ELR (cell line): Measurements from ENCODE around the gene NFIX.

Experiments
- DNase-seq: peaks from one replicate; pipeline ENCODE4 v3.0.0-alpha.2; 2015; ENCODE audit warnings: low read depth

NFIX gene

DNA sequence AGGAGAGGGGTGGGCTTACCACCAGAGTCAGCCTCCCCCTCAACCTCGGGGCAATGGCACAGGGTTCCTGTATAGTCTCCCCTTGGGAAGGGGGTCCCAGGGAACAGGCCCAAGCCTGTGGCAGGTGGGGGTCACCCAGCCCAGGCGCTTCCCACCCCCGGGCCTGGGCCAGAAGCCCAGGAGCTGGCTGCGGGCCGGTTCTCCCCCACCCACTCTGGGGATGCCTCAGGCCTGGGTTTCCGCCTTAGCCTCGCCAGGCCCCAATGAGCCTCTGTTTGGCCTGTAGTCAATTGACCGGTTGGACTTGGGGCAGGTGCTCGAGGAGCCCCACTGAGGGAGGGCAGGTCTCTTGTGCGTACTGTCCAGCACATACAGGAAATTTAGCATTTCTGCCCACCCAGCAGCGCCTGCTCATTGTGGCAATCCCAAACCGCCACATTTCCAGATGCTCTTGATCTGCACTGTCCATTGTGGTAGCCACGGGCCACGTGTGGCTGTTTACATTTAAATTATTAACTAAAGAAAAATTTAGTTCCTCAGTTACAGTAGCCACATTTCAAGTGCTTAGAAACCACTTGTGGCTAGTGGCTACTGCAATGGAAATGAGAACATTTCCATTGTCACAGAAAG is 97.4 kb downstream of the NFIX start:
- no peak for DNase-seq

DNA sequence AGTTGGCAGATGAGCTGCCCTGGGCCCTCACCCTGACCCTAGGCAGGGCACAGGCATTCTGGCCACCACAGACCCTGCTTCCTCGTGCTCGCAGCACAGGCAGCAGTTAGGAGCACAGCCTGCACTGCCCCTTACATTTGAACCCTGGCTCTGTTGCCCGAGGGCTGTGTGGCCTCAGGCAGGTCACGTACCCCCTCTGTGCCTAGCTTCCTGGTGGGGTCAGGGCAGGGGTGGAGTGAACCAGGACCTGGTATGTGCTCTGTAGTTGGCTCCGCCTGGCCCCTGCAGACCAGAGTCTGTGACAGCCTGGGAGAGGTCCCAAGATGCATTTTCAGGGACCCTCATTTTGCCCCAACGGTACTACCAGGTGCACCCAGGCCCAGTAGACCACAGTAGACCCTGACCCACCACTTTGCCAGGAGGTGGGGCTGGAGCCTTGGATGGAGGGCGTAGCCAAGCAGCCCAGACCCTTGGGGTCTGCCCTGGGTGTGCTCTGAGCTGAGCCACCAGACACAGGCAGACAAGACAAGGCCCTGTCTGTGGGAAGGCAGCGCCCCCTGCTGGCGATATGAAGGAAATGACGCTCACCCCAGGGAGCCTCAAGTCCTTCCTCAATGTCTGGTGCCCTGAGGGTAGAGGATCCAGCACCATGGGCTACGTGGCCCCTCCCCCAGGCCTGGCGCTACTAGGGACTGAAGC is 98.3 kb downstream of the NFIX start:
- DNase-seq, result peak; percentile 86

DNA sequence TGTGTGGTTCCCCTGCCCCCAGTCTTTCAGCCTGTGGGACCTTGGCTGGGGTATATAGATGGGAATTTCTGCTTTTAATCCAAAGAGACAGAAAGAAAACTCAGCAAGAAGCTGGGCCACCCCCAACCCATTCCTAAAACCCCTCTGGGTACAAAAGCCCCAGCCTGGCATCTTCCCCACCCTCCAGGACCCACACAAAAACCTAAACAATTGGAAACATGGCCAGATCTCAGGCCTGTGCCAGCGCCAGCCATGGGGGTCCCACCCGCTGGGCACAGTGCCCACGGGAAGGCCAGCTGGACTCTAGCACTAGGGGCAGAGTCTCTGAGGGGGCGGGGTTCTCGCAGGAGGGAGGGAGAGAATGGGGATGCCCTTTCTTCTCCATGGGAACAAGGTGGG is 98.8 kb downstream of the NFIX start:
- no peak for DNase-seq

DNA sequence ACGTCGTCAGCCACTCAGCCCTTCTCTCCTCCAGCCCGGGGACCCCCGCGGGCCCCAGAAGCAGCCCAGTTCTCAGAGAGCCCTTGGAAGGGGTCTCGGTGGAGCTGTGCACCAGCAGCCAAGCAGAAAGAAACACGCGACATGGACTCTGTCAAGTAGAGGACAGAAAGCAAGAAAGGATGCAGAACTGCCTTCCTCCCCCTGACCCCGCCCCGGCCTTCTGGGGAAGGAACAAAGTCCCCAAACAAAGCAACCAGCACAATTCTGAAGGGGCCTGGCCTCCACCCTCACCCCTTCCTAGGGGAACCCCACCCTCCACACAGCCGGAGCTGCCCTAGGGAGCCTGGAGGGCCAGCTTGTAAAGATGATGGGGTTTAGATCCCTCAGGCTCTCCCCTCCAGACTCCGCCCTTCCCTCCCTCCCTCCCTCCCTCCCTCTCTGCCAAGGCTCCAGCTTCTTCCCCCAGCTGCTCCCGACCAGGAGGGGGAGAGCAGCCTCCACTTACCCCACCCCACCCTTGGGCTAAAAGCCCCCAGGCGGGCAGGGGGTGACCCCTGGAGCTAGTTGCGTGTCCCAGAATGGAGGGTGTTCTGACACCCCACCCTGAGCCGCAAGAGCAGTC is 99.6 kb downstream of the NFIX start:
- no peak for DNase-seq

DNA sequence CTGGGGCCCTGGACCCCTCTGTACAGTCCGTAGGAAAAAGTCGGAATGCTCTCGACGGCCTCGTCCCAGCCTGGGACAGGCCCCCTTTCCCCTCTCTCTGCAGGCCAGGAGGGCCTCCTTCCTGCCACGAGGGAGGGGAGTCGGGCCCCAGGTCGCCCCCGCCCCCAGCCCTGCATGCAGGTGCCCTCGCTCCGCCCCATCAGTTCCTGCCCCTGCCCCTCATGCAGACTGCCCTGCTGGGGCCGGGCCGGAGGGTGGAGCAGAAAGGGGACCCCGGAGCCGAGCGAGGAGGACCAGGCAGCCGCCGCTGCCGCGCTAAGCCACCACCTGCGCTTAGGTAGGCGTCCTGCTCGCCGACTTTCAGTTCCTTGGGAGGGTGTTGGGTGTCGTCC is 100.1 kb downstream of the NFIX start:
- no peak for DNase-seq

DNA sequence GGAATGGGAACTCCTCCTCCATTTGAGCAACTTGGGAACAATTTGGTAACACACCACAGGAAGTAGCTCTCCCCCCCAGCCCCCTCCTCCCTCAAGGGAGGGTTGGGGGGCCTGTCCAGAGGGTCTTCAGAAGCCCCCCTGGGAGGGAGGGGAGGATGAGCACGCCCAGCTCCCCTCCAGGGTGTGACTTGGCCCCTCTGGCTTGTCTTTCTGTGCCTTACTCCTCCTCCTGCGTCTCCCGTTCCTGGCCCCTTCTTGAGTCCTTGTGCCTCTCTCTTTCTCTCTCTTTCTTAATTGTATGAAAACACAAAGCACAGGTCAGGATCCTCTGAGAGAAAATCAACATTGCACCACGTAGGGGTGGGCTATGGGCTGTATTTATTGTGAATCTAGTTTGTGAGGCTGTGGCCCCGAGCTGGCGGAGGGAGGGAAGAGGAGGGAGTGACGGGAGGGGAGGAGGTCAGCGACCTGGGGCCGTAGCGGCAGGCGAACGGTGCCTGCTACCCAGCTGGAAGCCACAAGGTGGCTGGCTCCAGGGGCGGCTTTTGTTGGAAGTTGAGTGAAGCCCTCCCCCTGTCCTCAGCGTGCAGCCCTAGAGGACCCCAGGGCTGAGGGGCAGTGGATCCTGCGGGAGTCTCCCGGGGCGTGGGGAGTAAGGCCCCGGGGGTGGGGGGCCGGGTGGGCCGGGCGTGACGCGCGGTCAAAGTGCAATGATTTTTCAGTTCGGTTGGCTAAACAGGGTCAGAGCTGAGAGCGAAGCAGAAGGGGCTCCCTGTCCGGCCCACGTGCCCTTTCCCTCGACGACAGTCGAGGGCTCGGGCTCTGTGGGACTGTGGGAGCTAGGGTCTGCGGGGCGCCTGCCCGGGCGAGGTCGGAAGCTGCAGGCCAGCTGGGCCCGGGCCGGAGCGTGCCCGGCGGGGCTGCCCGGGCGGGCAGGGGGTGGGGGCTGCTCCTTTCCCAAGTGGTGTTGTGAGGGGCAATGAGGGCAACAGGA is 101.0 kb downstream of the NFIX start:
- DNase-seq, result no peak

DNA sequence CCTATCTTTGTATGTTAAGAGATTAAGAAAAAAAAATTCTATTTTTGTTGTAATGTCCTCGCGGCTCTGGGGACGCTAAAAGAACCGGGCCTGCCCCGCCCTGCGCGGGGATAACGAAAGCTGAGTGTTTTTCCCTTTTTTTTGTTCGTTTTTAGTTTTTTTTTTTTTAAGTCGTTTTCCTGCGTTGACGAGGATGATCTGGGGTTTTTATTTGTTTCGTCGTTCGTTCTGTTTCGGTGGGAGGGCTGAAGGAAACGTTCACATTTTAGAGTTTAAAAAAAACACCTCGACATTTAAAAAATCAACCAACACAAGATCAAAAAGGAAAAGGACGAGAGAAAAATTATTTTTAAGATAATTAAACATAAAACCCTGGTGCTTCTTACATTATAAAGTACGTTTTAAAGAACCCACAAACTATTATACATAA is 101.8 kb downstream of the NFIX start:
- no peak for DNase-seq

DNA sequence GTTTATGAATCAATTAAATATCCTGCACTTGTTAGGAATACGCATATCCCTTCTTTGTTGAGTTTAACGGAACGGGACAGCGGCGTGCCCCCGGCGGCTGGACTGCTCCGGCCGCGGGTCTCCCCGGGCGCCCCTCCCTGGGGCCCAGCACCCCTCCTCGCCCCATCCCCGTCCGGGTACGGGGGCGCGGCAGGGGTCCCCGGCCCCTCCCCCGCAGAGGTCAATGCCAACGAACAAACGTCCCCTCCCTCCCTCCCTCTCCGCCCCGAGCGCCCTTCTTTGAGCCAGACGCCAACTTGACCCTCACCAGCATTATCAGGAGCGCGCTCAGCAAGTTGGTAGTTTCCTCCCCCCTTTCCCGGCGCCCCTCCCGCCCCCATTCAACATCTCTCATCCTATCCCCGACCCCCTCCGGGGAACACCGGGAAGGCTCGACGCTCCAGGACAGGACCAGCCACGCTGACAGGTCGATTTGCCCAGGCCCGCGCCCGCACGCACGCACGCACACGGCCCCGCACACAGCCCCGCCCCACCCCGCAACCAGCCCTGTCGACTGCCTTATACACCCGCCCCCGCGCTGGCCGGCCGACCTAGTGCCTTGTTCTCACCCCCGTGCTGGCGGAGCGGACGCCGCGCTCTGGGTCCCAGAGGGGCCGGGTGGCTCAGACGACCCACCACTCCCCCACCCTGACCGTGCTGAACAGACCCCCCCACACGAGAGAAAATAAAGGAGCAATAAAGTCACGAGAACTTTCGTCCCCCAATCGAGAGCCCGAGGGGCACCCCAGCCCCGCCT is 102.4 kb downstream of the NFIX start:
- no peak for DNase-seq

DNA sequence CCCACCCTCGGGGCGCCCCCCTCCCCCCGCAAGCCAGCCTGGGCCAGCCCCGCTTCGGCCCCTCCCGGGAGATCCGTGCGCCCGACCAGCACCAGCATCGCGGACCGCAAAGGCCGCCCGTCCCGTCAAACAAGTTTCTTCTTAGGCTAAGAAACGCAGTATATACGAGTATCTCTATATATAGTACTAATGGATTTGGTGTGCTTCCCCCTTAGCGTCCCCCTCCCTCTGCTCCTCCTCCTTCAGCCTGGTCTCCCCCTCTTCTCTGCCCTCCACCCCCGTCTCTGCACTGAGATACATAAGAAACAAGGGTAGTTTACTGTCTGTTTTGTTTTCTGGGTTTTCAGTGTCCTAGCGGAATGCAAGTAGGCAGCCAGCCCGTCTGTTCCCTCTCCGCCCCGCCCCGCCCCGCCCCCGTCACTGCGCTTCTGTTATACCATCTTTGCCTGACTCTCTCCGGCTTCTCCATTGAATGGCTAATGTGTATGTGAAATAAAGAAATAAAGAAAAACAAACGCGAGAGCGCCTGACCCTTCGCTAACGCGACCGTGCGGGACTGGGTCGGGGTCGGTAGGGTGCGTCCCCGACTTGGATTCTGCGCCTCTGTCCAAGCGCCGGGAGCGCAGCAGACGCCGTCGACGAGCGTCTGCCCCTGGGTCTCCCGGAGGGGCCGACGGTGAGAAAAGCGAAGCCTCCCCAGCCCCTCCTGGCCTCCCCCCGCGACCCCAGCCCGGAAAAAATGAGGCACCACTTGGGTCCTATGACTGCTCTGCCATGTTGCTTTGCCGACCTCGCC is 103.2 kb downstream of the NFIX start:
- peak; percentile 61 for DNase-seq

DNA sequence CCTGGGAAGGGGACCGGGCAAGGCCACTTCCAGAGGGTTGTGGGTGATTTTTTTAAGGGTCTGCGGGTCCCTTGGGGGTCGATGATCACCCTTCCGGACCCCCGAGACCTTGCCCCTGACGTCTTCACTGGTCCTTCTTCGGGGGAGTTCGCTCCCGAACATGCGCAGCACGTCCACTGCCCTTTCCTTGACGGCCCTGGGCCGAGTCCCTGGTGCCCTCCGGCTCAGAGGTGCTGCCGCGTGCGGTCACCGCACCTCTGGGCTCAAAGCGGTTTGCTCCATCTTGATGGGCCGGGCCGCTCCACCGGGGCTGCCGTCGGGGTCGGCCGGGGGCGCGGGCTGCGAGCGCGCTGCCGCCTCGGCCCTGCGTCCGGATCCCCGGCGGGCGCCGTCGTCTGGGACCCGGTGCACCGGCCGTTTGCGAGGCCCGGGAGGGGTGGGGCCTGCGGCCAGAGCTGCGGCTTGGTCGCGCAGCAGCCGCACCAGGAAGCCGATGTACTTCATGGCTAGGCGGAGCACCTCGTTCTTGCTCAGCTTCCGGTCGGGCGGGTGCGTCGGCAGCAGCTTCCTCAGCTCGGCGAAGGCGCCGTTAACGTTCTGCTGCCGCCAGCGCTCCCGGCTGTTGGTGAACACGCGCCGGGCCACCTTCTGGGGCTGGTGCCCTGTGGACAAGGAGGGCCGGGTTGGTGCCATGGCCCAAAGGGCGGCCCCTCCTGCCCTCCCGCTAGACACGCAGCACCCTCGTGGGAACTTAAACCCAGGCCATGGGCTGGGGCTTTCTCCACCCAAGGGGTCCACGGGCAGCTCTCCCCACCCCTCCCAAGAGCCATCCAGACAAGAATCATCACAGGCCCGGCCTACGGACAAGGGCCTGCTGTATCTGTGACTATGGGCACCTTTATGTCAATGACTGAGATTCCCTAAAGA is 104.1 kb downstream of the NFIX start:
- DNase-seq, result peak; percentile 80

DNA sequence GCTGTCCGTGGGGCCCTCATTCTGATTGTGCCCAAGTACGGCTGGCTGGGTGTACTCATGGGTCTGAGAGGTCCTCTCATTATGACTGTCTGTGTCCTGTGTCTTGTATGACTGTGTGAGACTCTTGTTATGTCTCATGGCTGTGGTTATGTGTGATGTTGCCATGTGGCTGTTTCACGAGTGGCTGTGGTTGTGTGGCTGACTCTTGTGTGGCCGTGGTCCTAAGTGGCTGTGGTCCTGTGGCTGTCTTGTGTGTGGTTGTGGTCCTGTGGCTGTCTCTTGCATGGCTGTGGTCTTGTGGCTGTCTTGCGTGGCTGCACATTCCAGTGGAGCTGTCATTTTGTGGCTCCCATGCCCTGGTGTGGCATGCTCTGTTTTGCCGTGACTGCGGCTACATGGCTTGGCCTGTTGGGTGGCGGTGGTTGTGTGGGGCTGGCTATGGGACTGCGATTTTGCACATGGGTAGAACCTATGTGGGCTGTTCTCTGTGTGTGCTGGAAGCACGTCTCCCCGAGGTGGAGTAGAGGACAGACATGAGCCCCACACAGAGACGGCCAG is 104.8 kb downstream of the NFIX start:
- peak; percentile 52 for DNase-seq

DNA sequence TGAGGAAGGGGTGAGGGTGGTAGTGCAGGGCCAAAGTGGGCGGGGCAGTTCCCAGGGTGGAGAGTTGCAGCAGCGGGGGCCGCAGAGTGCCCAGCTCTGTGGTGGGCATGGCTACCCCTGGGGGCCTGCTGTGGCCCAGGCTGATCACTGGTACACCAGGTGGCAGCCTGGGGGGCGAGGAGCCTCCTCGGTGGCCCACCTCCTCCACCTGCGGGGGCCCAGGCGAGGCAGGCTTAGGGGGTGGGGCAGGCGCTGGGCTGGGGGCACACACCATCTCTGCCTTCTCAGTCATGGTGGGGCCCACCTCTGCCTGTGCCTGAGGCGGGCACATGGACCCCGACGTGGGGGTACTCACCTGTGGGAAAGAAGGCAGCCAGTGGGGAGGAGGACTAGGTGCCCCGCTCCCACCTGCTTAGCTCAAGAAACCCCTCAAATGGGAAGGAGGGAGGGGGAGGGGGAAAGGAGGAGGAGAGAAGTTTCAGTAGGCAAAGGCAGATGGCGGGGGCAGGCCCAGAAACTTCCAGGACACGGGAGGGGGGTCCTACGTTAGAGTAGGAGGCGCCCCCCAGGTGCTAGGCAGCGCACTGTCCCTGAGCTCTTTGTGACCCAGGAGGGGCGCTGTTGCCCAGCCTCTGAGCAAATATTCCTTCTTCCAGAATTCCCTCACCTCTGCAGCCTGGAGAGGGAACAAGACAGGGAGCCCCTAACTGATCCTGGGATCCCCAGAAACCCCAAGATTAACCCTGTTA is 105.7 kb downstream of the NFIX start:
- DNase-seq, result peak; percentile 50

DNA sequence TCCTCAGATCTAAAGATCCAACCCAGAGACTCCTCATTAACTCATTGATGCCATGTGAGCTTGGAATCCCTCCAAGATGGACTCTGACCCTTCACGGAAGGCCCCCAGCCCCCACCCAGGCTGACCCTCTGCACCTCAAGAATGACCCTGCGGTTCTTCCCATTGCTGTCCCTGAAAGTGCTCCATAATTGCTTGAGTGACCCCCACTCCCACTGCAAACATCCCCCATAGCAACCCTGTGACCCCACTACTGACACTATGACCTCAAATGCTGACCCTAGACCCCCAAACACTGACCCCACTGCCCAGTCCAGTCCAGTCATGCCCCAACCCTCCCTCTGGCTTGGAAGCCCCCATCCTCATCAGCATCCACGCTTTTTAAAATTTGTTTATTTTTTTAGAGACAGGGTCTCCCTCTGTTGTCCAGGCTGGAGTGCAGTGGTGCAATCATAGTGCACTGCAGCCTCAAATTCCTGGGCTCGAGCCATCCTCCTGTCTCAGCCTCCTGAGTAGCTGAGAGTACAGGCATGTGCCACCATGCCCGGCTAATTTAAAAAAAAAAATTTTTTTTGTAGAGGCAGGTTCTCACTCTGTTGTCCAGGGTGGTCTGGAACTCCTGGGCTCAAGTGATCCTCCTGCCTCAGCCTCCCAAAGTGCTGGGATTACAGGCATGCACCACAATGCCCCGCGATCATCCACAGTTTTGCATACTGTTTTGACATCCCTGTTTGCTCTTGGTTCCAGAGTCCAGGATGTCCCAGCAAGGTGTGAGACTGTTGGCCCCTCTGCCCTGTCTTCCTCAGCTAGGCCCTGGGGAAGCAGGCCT is 106.5 kb downstream of the NFIX start:
- DNase-seq, result no peak

DNA sequence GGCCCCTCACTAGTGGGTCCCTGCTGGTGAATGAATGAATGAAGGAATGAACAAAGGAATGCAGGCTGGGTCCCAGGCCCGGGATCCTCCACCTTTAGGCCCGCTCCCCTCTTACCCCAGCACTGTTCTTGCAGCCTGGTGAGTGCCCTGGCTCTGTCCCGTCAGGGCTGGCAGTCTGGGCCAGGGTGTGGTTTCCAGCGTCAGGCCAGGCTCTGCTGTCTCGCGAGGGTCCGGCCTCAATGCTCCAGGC is 107.1 kb downstream of the NFIX start:
- DNase-seq, result no peak

DNA sequence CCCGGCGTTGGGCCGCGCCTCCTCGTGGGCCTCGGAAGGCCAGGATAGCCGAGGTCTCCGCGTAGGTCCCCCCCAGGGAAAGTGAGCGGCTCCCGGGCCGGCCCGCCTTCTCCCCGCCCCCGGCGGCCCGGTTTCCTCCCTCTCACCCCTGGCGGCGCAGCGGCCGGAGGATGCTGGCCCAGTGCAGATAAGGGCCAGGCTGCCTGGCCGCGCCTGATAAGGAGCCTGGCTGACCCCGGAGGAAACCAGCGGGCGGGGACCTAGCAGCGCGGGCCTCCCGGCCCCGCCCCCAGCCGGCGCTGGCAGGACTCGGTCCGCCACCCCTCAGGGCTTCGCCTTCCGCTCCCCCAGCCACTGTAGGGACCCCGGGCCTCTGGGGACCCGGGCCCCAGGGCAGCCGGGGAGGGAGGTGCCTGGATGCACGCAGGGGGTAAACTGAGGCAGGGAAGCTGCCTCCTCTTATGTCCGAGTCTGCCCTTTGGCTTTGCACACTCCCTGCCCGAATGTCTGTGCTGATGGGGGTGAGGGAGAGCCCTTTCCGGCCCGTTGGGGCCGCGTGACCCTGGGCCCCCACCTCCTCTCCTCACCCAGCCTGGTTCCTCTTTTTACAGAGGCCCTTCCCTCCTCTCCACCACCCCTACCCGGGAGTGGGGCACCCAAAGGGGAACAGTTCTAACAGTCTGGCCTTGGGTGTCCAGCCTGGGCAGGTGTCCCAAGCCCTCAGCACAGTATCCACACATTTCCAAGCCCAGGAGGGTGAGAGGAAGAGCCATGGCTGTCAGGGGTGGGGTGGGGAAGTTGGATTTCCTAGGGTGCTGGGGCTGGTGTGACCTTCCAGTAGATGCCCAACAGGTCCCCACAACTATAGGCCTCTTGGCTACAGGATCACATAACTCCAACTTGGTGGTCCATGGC is 107.6 kb downstream of the NFIX start, which contains the start of gene LYL1:
TSS of gene LYL1 (minus strand) at position 193 of the 915 bp plus-strand sequence. CDS start 1,687 bp downstream, outside the sequence.
- peak; percentile 75 for DNase-seq

DNA sequence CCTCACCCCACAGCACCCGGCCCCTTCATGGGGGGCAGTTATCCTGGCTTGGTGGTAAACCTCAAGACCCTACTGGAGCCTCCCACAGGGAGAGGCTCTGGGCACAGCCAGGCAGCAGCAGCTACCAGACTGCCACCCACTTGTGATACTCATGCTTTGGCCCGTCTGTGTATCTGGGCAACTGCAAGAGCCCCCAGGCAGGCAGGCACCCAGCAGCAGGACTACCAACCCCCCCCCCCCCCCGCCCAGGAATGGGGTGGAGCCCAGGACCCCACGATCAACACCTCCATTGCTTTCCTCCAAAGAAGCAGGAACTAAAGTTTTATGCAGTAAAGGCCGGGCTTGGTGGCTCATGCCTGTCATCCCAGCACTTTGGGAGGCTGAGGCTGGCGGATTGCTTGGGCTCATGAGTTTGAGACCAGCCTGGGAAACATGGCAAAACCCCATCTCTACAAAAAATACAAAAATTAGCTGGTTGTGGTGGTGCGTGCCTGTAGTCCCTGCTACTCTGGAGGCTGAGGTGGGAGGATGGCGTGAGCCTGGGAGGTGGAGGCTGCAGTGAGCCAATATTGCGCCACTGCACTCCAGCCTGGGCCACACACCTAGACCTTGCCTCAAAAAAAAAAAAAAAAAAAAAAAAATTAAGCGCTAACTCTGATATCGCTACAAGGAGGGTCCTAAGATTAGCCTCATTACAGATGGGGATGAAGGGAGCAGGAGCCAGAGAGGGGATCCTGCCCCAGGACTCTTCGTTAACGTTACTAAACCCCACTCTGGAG is 108.5 kb downstream of the NFIX start:
- no peak for DNase-seq
